ENCODE data around the gene OSBPL7.

Gene OSBPL7

DNA sequence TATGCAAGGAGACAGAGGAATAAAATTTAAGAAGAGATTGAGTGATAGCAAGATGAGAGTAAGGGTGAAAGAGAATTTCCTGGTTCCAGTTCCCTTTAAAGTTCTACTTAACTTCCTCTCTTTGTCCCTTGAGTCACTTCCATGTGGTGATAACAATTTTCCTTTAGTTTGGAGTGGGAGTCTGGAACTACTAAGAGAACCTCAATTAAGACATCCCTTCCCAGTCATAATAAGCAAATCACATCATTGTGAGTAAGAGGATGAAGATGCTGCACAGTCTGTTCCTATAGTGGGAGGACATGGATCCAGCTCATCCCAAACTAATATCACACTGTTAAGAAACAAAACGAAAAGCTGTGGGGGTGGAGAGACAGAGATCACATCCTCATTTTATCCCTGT, 64.2 kb downstream of the OSBPL7 start:
- DNase-seq (ENCODE audit: low read depth in 1 of 2, low spot score in 1 of 2): no peak
- in situ Hi-C loops (cut with HindIII; ENCODE audit: low pct_unique_long_range_greater_than_20kb, low sequenced_read_pairs): no loop called here
- no peak for TF ChIP-seq JUND (IDR thresholded peaks at IDR 0.05; ENCODE audit: low read depth)
